ENCODE data around the gene SENP1. TPM values are rescaled to one million over a fixed set of nuclear protein-coding genes. Genes with fewer than 3 reads are reported as not detected.

SENP1 gene
- total and polyA plus RNA-seq, 2 donors = 6.7 to 38.2 TPM

DNA sequence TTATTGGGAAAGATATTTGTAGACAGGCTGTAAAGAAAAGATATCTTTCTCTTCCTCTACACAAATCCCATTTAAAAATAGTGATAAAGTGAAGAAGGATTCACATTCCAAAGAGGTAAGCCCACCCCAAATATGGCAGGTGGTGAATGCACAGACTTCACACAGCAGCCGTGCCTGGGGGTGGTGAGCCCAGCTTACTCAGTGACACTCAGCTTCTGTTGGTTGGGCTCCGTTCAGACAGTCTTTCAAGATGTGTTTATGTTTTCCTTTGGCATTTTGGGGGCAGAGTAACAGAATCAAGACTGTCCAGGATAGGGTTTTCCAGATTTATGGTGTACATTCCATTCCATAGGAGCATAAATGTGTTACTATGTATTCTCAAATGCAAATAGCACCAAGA lies 97.5 kb downstream of the SENP1 start:
- no peak for DNase-seq (ENCODE audit: extremely low spot score)
- Histone ChIP-seq H3K4me1 (ENCODE audit: insufficient read depth) (peaks cover 2% of the 10 kb centered on the region), H3K27ac (ENCODE audit: low read depth) (no peak overlapping the region), H3K36me3 (ENCODE audit: insufficient read depth) (no peaks in the 10 kb centered on the region), H3K4me3 (ENCODE audit: low read depth, low read length) (no peak overlapping the region)
- 25% methylated on average over 2 of the region's 2 CpGs for WGBS

DNA sequence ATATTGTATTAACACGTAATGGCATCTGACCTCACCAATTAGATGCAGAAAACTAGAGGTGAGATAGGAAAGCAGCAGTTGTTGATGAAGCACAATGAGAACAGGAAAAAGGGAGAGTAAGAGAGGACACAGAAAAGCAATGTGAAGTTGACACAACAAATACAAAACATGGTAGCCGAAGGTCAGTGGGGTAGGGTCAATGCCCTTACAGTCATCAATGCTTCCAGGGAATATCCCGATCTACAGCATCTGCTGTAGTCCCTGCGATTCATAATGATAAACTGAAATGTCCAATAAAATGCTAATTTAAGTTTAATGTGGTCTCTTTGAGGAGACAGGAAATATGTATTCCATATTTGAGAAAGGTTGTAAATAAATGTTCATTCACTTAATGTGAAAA lies 98.7 kb downstream of the SENP1 start:
- 85% methylated on average over 4 of the region's 4 CpGs for WGBS
- no peak for DNase-seq (ENCODE audit: extremely low spot score)

DNA sequence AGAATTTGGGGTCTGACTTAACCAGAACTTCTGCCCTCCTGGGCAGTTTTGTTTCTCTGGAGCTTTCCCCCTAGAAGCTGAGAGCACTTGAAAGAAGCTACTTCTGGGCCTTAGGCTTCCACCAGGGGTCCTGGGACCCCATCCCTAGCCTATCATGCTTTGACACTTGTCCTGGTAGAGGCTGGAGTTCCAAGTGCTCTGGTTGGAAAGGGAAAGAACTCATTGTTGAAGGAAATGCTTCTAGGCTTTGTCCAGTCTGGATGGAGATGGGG lies 100.2 kb downstream of the SENP1 start:
- H3K27ac ChIP-seq (ENCODE audit: low read depth) = no peak overlapping the region
- H3K4me3 ChIP-seq (ENCODE audit: low read depth, low read length) = no peak overlapping the region
- no peak for DNase-seq (ENCODE audit: extremely low spot score)
- H3K36me3 ChIP-seq (ENCODE audit: insufficient read depth) = no peaks in the 10 kb centered on the region
- H3K4me1 ChIP-seq (ENCODE audit: insufficient read depth) = peaks cover 2% of the 10 kb centered on the region

More for the DNA sequence above, 98.7 kb downstream of the SENP1 start:
- H3K36me3 ChIP-seq (ENCODE audit: insufficient read depth) = no peaks in the 10 kb centered on the region
- no peak overlapping the region for H3K27ac ChIP-seq (ENCODE audit: low read depth)
- no peak overlapping the region for H3K4me3 ChIP-seq (ENCODE audit: low read depth, low read length)
- H3K4me1 ChIP-seq (ENCODE audit: insufficient read depth) = peaks cover 2% of the 10 kb centered on the region

DNA sequence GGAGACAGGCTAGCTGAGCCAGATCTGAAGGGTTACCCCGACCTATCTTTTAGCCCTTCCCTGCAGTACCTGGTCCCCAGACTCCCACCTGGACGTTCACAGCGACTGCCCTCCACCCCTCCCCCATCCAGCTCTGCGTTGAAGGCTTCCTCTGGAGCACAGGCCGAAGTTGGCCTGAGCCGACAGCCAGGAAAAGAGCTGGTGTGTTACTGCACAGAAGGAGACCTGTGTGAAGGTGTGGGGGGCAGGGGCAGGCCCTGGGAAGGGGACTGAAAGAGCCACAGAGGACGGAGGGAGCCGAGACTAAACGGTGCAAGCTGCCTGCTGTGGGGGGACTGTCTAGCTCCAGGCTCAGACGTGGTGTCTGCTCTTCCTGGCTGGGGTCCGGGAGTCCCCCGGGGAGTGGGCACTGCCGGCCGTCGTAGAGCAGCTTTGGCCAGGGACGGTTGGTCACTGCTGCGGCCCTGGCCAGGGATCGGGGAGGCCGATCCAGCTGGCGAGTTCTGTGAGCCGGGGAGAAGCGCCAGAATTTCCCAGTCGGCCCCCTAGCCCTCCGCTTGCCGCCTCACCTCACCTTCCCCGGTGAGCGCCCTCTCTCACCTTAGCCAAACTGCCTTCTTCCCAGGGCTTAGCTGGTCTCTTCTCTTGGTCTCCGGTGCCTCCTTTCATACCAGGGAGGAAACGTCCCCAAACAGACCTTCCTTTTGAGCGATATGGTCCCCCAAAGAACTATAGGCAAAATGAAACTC lies 100.7 kb downstream of the SENP1 start:
- H3K4me3 ChIP-seq (ENCODE audit: low read depth, low read length) = no peak overlapping the region

DNA sequence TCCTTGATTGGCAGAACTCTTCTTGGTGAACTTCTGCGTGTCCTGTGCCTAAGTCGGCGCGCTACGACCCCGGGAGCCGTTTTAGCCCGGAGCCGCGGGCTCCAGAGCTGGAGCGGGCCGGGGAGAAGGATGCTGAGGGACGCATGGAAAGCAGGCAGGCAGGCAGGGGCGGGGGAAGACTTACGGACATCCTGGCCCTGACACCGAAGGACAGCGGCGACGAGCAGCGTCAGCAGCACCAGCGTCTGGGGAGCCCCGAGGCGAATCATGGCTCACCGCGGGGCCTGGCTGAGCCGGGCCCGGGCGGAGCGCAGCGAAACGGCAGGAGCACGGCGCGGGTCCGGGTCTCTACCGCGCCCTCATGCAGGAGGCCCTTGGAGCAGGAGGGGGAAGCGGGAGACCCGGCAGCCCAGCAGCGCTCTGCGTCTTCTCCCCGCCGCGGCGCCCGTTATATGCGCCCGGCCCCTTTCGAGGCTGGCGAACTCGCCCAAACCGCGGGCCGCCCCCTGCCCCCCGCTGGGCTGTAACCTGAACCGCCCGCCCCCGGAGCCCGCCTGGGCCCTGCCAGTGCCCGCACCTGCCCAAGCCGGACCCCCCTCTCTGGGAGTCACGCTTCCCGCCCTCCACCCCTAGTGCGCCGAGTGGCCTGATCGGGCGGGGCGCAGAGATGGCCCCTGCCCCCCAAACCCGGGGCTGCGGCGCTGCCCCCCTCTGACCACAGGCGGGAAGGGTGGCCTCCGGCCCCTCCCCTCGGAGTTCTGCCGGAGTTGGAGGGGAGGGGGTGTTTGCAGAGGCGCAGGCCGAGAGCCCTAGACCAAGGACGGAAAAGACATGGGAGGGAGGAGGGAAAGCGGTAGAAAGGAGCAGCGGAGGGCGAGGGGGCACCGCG lies 101.6 kb downstream of the SENP1 start, which contains the start of gene COL2A1:
TSS of gene COL2A1 (minus strand) at position 424 of the 889 bp plus-strand sequence. CDS start at position 269, 155 bp downstream.
- Histone ChIP-seq H3K36me3 (ENCODE audit: insufficient read depth) (no peaks in the 10 kb centered on the region), H3K27ac (ENCODE audit: low read depth) (no peak within 1 kb of the TSS), H3K4me3 (ENCODE audit: low read depth, low read length) (peak within 1 kb of the TSS; percentile 19), H3K4me1 (ENCODE audit: insufficient read depth) (peaks cover 2% of the 10 kb centered on the region)
- 2% methylated on average over 83 of the region's 83 CpGs for WGBS
- no peak for DNase-seq (ENCODE audit: extremely low spot score)

More for the DNA sequence above, 100.7 kb downstream of the SENP1 start:
- no peak for DNase-seq (ENCODE audit: extremely low spot score)
- Histone ChIP-seq H3K27ac (ENCODE audit: low read depth) (no peak overlapping the region), H3K4me1 (ENCODE audit: insufficient read depth) (peaks cover 2% of the 10 kb centered on the region), H3K36me3 (ENCODE audit: insufficient read depth) (no peaks in the 10 kb centered on the region)
- WGBS = 49% methylated on average over 30 of the region's 30 CpGs

DNA sequence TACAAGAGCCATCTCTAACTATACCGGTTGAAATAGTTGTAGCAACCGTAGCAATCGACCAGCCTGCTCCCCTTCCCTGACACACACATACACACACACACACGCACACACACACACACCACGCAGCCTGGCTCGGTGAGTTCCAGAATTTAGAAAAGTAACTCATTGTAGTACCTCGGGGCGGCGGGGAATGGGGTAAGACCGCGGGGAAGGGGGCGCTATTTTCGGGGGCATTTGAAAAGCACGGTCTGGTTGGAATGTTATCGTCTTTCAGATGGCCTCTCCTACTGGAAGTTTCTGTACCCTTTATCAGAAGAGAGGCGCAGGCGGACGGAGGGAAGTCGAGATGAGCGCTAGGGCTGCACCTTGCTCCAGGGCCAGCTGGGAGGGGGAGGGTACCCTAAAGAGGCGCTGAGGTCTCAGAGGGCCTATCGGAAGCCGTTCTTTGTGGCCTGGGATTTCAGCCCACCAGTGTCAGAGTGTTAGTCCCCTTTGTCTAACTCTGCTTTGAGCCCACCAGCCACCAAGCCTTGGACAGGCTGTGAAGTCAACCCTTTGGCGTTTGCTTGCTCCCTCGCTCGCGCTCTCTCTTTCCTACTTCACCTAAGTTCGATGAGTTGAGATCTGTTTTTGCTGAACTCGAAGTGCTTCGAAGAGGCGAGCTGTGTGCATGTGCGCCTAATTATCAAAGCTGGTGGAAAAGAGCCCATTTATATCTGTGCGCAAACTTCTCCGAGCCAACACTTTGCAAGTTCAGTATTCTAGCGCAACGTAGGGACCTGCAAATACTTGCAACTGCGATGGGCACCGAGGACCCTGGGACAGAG lies 102.4 kb downstream of the SENP1 start:
- Histone ChIP-seq H3K36me3 (ENCODE audit: insufficient read depth) (no peaks in the 10 kb centered on the region), H3K27ac (ENCODE audit: low read depth) (no peak overlapping the region), H3K4me3 (ENCODE audit: low read depth, low read length) (peak overlapping the region; percentile 19), H3K4me1 (ENCODE audit: insufficient read depth) (peaks cover 2% of the 10 kb centered on the region)
- DNase-seq (ENCODE audit: extremely low spot score) = no peak
- 8% methylated on average over 38 of the region's 38 CpGs for WGBS

DNA sequence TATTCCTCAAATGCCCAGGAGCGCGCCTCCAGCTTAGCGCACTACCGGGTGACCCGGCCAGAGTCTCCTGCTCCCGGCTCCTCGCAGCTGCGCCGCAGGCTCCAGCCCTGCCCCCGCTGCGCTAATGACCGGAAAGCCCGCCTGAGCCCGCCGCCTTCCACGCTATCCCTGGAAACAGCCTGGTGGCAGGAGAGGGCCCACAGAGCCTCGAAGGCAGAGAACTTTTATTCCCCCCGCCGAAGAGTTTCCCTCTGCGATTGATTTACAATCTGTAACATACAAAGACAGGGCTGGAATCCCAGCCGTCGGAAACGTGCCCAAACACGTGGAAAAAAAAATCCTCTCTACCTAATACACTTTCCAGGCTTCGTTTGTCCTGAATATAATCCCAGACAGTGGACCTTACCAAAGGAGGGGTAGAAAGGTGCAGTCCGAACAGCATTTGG lies 103.1 kb downstream of the SENP1 start:
- Histone ChIP-seq H3K4me3 (ENCODE audit: low read depth, low read length) (no peak overlapping the region), H3K4me1 (ENCODE audit: insufficient read depth) (peaks cover 2% of the 10 kb centered on the region), H3K36me3 (ENCODE audit: insufficient read depth) (no peaks in the 10 kb centered on the region), H3K27ac (ENCODE audit: low read depth) (no peak overlapping the region)
- no peak for DNase-seq (ENCODE audit: extremely low spot score)
- WGBS = 2% methylated on average over 26 of the region's 26 CpGs

DNA sequence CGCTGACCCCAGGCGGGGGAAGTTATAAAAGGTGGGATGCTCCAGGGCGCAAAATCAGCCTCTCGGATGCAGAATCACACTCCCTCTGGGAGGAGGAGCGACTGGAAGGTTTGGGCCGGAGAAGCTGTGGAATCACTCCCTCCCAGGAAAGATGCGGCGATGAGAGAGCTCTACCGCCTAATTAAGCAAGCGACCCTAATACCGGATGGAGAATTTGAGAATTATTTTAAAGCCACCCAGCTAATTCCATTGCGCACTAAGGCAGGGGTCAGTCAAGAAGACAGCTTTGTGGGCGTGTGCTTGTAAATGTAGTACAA lies 103.5 kb downstream of the SENP1 start:
- H3K36me3 ChIP-seq (ENCODE audit: insufficient read depth) = no peaks in the 10 kb centered on the region
- WGBS = 3% methylated on average over 13 of the region's 13 CpGs
- H3K4me3 ChIP-seq (ENCODE audit: low read depth, low read length) = no peak overlapping the region

DNA sequence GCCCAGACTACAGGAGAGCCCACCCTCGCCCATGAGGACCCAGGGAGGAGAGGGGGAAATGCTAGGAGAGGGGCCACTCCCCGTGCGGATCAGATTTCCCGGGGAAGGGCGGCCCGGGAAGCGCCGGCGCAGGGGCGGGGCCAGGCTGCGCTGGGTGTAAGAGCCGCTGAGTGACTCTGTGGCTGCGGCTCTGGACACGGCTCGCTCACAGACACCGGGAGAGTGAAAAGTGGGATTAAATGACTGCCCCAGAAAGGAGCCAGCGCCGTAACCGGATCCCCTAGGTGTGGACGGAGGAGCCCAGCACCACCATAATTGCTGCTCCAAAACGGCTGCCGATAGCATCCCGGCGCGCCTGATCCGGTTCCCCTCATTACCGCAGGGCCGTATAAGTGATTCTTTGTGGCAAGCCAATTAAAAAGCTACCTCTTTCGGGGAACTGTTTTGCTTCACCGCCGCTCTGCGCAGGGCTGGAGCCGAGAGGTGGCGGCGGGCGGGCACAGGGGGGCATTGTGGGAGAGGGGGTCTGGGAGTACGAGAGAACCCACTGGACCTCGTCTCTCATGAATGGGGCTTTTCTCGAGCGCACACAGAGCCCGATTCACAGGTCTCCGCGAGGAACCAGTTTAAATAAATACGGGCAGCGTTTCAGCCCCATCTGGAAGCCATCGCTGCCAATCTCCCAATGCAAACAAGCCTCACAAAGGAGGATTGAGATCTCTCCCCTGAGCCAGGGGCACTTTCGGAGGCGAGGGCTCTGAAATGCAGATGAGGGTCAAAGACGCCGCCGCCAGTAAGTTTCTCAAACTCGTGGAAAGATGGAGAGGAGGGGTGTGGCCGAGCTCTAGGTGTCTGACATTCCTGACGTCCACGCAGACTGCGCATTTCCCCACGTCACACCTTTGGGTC lies 104.1 kb downstream of the SENP1 start:
- H3K36me3 ChIP-seq (ENCODE audit: insufficient read depth) = no peaks in the 10 kb centered on the region
- WGBS = under 1% methylated on average over 57 of the region's 57 CpGs
- peaks cover 2% of the 10 kb centered on the region for H3K4me1 ChIP-seq (ENCODE audit: insufficient read depth)
- DNase-seq (ENCODE audit: extremely low spot score) = no peak
- no peak overlapping the region for H3K27ac ChIP-seq (ENCODE audit: low read depth)
- H3K4me3 ChIP-seq (ENCODE audit: low read depth, low read length) = peak overlapping the region; percentile 26

More for the DNA sequence above, 103.5 kb downstream of the SENP1 start:
- Histone ChIP-seq H3K4me1 (ENCODE audit: insufficient read depth) (peaks cover 2% of the 10 kb centered on the region), H3K27ac (ENCODE audit: low read depth) (no peak overlapping the region)
- DNase-seq (ENCODE audit: extremely low spot score) = no peak

DNA sequence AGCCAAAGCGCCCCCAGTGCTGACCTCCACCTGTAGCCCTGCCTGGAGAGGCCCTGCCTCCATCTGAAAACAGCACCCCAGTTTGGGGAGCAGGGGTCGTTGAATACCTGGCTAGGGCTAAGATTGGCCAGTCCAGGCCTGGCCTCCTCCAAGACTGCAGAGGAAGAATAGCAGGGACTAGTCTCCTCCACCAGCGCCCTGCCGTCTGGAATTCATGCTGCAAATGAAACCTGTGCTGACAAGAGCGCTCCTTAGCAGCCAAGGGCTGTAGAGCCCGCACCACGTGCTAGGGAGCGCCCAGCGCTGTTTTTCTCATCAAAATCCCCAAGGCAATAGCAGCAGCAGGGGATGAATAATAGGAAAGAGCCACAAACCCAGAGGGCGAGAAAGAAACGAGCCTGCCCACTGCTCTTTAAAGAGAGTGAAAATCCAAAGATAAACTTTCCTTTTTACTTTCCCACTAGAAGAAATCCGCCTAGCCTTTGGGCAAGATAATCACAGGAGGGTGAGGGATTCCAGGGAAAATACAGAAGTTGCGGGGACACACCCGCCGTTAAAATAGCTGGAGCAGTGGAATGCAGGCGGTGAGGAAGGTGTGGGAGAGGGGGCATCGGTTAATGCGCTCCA lies 104.9 kb downstream of the SENP1 start:
- DNase-seq (ENCODE audit: extremely low spot score) = no peak
- H3K27ac ChIP-seq (ENCODE audit: low read depth) = no peak overlapping the region
- H3K4me3 ChIP-seq (ENCODE audit: low read depth, low read length) = peak overlapping the region; percentile 26
- no peaks in the 10 kb centered on the region for H3K36me3 ChIP-seq (ENCODE audit: insufficient read depth)
- 6% methylated on average over 18 of the region's 18 CpGs for WGBS
- peaks cover 2% of the 10 kb centered on the region for H3K4me1 ChIP-seq (ENCODE audit: insufficient read depth)

DNA sequence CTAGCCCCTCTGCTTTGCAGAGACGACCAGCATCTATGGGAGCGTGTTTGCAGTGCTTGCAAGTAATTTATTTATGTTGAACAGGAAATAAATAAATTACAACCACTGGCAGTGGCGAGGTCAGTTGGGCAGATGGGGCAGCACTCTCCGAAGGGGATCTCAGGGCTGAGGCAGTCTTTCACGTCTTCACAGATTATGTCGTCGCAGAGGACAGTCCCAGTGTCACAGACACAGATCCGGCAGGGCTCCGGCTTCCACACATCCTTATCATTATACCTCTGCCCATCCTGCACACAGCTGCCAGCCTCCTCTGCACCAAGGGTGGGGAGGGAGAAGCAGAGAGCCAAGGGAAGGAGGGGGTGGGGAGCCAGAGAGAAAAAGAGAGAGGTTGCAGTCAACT lies 106.1 kb downstream of the SENP1 start:
- Histone ChIP-seq H3K27ac (ENCODE audit: low read depth) (no peak overlapping the region), H3K36me3 (ENCODE audit: insufficient read depth) (no peaks in the 10 kb centered on the region), H3K4me3 (ENCODE audit: low read depth, low read length) (no peak overlapping the region), H3K4me1 (ENCODE audit: insufficient read depth) (peaks cover 2% of the 10 kb centered on the region)
- DNase-seq (ENCODE audit: extremely low spot score) = no peak
- 61% methylated on average over 9 of the region's 9 CpGs for WGBS

DNA sequence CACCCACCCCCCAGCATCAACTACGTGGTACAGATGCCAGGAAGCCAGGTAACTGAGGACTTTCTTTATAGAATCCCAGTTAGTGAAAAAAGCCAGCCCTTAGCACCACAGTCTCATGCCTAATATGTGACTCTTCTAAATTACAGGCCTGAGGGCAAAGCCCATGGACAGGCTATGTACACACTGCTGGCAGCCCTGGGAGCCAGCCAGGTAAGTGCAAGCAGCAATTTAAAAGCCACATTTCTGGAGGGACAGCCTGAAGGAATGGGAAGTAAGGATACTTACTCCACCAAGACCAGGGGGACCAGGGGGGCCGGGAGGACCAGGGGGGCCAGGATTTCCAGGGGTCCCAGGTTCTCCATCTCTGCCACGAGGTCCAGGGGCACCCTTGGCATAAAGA lies 108.6 kb downstream of the SENP1 start:
- no peak for DNase-seq (ENCODE audit: extremely low spot score)
- no peak overlapping the region for H3K27ac ChIP-seq (ENCODE audit: low read depth)
- 64% methylated on average over 3 of the region's 3 CpGs for WGBS
- no peak overlapping the region for H3K4me3 ChIP-seq (ENCODE audit: low read depth, low read length)
- H3K36me3 ChIP-seq (ENCODE audit: insufficient read depth) = no peaks in the 10 kb centered on the region
- no peaks in the 10 kb centered on the region for H3K4me1 ChIP-seq (ENCODE audit: insufficient read depth)

Data from urinary bladder (tissue), 4 donors.